Measurements from ENCODE around the gene UNC93B1. TPM values are rescaled to one million over a fixed set of nuclear protein-coding genes. Genes with fewer than 3 reads are reported as not detected.

Gene UNC93B1, protein sequence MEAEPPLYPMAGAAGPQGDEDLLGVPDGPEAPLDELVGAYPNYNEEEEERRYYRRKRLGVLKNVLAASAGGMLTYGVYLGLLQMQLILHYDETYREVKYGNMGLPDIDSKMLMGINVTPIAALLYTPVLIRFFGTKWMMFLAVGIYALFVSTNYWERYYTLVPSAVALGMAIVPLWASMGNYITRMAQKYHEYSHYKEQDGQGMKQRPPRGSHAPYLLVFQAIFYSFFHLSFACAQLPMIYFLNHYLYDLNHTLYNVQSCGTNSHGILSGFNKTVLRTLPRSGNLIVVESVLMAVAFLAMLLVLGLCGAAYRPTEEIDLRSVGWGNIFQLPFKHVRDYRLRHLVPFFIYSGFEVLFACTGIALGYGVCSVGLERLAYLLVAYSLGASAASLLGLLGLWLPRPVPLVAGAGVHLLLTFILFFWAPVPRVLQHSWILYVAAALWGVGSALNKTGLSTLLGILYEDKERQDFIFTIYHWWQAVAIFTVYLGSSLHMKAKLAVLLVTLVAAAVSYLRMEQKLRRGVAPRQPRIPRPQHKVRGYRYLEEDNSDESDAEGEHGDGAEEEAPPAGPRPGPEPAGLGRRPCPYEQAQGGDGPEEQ
- 7.3 TPM for total RNA-seq
- long read RNA-seq, transcript UNC93B1-201 (11 exons, 2,316 nt), result major isoform, 33 of 41 reads
- long read RNA-seq, partial matches to known transcripts, result 6 of 41 reads
- long read RNA-seq, other reads (novel, unspliced or antisense), result 2 of 41 reads

DNA sequence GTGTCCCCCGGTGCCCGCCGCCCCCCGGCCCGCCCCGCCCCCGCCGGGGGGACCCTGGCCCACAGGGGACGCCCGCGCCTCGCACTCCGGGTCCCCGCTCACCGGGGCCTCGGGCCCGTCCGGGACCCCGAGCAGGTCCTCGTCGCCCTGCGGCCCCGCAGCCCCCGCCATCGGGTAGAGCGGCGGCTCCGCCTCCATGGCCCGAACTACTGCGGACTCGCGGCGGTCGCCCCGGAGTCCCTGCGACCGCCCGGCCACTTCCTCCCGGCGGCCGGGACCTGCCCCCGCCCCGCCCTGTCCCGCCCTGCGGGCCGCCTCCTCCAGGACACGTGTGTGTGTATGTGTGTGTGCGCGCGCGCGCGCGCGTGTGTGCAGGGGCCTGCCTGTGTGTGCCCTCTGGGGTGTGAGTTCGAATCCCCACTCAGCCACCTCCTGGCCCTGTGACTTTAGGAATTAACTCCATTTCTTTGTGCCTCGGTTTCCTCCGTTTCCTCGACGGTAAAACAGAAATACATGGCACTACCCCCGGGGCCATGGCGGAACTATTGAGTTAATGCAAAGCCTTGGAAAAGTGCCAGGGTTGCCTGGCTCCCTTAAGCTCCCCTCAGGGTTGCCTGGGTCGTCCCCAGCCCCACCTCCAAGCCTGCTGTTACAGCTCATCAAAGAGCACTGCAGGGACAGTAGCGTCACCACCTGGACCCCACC, at the start of gene UNC93B1:
UNC93B1 (minus strand) TSS at position 252 of the 705 bp plus-strand sequence; CDS start at position 198, 54 bp downstream.
- intact Hi-C loops (cut with DNase I), result no loop called here
- ATAC-seq (ENCODE audit: poor library complexity) (peak; percentile 92), DNase-seq (peak; percentile 97)

DNA sequence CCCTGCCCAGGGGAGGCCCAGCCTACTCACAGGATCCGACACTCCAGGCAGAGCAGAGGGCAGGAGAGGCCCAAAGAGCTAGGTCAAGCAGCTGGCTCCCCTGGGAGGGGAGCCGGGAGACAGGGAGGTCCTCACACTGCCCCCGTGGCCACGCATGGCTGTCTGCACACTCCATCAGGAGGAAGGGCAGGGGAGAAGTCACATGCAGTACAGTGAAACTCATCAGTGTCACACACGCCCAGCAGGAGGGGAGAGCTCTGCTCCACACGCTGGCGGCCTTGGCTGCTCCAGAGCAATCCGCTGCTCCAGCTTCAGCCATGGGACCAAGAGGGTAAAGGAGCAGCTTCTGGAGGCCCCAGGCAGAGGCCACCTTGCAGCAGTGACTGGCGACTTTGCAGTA, 49.2 kb upstream of the UNC93B1 start:
- ATAC-seq (ENCODE audit: poor library complexity), result peak; percentile 18
- intact Hi-C loops (cut with DNase I), result no loop called here
- DNase-seq, result no peak

DNA sequence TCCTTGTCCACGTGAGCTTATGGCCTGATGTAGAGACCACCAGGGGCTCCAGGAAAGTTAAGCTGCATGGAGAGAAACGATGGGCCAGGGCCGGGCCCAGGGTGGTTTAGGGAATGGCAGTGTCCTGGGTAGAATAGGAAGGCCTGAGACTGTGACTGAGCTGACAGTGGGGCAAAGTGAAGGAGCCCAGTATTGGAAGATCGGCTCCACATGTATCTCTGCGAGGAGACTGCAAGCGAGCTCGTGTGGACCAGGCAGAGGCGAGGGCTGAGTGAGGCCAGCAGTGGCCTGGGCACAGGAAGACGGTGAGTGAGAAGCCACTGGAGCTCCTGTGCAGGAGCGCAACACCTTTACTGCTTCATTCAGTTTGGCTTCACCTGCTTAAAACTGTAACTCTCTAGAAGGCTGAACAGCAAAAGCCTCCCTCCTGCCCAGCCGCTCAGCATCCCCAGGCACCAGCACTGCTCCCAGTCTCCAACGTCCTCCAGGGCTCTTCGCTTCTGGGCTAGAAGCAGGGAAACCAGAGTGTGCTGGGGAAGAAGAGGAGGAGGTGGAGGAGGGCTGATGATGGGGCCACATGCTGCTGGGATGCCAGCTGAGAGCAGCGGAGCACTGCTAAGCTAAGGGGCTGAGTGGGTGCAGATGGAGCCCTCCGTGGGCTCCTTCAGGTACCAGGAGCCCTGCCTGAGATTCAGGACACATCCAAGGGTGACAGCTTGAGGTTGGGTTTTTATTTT, 48.4 kb upstream of the UNC93B1 start:
- intact Hi-C loops (cut with DNase I), result no loop called here
- ATAC-seq (ENCODE audit: poor library complexity) (no peak), DNase-seq (no peak)

DNA sequence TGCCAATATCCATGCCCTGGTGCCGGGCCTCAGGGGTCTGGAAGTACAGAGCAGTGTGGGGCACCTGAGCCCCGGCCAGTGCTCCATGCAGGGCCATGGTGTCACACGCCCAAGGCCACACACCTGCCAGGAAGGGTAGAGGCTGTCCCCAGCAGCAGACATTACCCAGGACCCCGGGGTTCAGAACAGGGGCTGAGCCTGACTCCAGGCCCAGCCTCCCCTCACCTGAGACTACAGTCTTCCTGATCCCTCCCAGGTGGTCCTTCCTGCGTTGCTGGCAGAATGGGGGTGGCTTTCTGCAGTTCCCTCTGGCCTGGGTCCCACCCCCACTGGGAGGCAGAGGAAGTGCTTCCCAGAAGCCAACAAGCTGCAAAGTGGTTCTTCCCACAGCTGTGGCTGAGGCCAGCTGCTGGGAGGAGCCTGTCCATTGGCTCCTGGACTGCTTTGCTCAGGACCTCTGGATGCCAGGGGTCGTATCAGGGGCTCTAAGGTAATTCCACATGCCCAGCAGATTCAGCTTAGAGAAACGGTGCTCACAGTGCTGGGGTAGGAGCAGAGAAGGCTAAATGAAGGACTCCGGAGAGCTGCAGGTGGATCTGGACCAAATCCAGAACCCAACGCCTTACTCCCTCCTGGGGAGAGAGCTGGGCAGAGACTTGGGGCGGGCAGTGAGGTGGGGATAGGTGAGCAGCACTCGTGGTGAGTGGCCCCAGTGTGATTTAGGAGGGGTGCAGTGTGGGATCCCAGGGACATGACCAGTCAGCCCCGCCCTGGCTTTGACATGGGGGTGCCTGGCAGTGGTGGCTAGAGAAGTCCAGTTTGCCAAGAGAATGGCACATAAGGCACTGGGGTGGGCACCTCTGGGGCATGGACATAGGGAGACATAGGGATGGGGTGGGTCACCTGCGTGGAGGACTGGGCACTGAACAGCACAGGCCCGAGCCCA, 47.6 kb upstream of the UNC93B1 start:
- no peak for DNase-seq
- intact Hi-C loops (cut with DNase I), result no loop called here

DNA sequence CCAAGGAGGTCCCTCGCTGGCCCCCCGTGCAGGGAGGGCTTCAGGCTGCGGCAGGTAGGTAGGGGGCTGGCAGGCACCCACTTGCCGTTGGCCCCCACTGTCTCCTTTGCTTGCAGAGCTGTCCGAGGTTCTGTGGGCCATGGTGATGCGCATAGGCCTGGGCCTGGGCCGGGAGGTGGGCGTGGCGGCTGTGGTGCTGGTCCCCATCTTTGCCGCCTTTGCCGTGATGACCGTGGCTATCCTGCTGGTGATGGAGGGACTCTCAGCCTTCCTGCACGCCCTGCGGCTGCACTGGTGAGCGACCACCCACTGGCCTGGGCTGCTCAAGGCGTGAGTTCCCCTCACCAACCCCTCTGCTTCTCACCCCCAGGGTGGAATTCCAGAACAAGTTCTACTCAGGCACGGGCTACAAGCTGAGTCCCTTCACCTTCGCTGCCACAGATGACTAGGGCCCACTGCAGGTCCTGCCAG, 46.5 kb upstream of the UNC93B1 start:
- DNase-seq (no peak), ATAC-seq (ENCODE audit: poor library complexity) (no peak)
- intact Hi-C loops (cut with DNase I), result no loop called here

More for the DNA sequence above, 47.6 kb upstream of the UNC93B1 start:
- peak; percentile 10 for ATAC-seq (ENCODE audit: poor library complexity)

DNA sequence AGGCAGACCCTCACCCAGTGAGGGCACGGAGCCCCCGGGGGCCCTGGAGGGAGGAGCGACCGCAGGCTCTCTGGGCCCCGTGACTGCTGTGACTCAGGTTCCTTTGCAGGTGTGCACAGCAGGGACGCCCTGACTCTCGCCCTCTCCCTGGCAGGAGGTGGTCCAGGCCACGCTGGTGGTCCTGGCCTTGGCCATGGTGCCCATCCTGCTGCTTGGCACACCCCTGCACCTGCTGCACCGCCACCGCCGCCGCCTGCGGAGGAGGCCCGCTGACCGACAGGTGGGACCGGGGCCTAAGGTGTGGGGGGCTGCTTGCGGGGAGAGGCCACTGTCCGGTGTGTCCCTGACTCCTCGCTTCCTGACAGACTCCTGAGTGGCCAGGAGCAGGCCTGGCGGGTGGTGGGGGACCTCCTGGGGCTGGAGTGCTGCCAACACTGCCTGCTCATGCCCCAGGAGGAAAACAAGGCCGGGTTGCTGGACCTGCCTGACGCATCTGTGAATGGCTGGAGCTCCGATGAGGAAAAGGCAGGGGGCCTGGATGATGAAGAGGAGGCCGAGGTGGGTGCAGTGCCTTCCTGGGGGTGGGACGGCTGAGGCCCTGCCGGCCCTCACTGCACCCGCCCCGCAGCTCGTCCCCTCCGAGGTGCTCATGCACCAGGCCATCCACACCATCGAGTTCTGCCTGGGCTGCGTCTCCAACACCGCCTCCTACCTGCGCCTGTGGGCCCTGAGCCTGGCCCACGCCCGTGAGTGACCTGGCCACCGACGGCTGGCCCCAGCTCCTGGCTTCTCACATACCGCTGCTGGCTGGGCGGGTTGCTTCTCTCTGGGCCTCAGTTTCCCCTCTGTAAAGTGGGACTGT, 45.8 kb upstream of the UNC93B1 start:
- DNase-seq, result no peak
- intact Hi-C loops (cut with DNase I), result no loop called here
- ATAC-seq (ENCODE audit: poor library complexity), result no peak

DNA sequence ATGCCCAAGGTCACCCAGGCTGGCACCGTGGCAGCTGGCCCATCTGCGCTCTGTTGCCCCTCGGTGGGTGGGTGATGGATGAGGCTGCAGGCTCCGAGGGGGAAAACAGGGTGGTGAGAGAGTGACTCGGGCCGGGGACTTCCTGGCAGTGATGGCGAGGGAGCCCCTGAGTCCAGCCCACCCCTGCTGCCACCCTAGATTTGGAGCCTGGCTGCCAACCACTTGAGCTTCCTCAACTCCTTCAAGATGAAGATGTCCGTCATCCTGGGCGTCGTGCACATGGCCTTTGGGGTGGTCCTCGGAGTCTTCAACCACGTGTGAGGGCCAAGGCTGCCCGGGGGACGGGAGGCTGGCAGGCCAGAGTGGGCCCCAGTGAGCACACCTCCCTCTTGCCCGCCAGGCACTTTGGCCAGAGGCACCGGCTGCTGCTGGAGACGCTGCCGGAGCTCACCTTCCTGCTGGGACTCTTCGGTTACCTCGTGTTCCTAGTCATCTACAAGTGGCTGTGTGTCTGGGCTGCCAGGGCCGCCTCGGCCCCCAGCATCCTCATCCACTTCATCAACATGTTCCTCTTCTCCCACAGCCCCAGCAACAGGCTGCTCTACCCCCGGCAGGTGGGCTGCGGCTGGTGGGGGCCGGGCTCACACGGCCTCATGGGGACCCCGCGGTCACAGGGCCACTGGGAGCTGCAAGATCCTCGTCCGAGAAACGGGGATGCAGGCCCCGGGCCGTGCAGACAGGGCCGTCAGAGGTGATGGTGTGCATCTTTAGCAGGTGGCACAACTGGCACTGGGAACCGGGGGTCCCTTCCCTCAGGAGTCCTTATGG, 45.0 kb upstream of the UNC93B1 start:
- intact Hi-C loops (cut with DNase I), result no loop called here
- DNase-seq, result no peak
- ATAC-seq (ENCODE audit: poor library complexity), result no peak

DNA sequence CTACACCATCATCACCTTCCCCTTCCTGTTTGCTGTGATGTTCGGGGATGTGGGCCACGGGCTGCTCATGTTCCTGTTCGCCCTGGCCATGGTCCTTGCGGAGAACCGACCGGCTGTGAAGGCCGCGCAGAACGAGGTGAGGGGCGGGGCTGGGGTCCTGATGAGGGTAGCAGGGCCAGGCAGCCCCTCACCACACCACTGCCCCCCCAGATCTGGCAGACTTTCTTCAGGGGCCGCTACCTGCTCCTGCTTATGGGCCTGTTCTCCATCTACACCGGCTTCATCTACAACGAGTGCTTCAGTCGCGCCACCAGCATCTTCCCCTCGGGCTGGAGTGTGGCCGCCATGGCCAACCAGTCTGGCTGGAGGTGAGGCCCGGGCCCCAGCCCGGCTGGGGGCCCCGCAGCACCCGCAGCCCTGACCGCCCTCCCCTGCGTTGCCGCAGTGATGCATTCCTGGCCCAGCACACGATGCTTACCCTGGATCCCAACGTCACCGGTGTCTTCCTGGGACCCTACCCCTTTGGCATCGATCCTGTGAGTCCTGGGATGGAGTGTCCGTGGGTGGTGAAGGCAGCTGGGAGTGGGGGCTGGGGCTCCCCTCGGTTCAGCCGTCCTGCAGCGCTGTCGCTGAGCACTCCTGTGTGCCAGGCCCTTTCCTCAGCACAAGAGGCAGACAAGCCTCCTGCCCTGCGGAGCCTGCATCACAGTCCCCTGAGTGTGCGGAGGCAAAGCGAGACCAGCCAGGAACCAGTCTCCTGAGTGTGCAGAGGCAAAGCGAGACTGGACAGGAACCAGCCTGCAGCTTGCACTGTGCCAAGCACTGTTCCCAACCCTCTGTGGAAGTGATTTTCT, 43.8 kb upstream of the UNC93B1 start:
- intact Hi-C loops (cut with DNase I), result no loop called here
- no peak for DNase-seq
- ATAC-seq (ENCODE audit: poor library complexity), result no peak

DNA sequence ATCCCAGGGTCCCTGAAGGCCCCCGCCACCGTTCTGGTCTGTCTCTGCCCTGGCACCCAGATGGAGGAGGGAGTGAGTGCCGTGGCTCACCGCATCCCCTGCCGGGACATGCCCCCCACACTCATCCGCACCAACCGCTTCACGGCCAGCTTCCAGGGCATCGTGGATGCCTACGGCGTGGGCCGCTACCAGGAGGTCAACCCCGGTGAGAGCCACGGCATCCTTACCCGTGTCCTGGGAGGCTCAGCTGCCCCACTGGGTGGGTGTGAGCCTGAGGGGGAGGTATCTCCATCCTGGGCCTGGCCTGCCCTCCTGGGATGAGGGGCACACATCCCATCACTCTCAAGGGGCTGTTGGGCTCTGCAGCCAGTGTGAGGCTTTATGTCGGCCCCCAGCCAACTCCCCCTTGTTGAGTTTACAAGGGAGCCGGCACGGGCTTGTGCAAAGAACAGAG, 41.0 kb upstream of the UNC93B1 start:
- intact Hi-C loops (cut with DNase I), result no loop called here
- DNase-seq (no peak), ATAC-seq (ENCODE audit: poor library complexity) (no peak)

DNA sequence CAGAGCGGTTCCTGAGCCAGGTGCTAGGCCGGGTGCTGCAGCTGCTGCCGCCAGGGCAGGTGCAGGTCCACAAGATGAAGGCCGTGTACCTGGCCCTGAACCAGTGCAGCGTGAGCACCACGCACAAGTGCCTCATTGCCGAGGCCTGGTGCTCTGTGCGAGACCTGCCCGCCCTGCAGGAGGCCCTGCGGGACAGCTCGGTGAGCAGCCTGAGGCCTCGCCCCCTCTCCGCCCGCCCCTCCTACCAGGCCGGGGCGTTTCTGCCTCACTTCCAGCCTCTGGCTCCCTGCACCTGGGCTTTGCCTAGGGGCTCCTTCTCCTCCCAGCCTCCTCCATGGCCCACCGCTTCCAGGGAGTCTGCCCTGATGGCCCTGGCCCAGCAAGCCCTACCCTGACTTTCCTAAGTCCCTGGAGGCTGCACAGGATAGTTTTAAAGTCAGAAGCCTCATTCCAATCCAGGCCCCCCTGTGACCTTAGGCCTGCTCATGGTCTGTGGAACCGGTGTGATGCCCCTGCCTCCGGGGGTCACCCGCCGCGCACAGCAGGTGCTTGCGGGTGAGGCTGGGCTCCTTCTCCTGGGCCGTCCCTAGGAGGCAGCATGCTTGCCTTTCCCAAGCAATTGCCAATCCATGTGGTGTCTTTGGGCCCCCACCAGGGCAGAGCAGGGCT, 40.4 kb upstream of the UNC93B1 start:
- intact Hi-C loops (cut with DNase I), result no loop called here
- no peak for ATAC-seq (ENCODE audit: poor library complexity)
- DNase-seq, result no peak

DNA sequence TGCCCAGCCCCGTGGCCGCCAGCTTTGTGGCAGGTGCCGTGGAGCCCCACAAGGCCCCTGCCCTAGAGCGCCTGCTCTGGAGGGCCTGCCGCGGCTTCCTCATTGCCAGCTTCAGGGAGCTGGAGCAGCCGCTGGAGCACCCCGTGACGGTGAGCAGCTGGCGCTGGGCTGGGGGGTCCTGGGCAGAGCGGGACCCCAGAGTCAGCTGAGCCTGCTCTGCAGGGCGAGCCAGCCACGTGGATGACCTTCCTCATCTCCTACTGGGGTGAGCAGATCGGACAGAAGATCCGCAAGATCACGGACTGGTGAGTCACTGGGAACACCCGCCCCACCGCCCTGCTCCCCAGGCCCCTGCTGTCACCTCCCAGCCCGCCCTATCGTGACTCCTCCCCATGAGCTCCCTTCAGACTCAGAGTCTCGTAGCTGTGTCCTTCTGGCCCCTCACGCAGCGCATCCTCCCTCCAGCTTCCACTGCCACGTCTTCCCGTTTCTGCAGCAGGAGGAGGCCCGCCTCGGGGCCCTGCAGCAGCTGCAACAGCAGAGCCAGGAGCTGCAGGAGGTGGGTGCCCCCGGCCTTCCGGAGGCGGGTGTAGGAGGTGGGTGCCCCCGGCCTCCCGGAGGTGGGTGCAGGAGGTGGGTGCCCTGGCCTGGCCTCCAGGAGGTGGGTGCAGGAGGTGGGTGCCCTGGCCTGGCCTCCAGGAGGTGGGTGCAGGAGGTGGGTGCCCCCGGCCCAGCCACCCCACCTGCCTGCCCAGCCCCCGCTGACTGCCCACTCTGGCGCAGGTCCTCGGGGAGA, 39.6 kb upstream of the UNC93B1 start:
- DNase-seq (no peak), ATAC-seq (ENCODE audit: poor library complexity) (no peak)
- intact Hi-C loops (cut with DNase I), result no loop called here

DNA sequence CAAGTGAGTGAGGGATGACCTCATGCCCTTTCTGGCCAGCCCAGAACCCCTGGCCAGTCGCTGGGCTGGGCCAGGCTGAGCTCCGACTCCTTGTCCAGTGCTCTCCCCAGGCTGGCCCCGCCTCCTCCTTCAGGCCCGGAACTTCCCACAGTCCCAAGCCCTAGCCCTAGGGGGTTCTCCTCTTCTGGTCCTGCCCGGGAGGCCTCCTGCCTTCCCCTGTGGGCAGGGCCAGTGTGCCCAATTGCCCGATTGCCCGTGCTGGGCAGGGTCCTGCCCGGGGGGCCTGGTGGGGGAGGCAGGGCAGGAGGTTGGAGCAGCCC, 39.1 kb upstream of the UNC93B1 start:
- DNase-seq (no peak), ATAC-seq (ENCODE audit: poor library complexity) (no peak)
- intact Hi-C loops (cut with DNase I), result no loop called here

DNA sequence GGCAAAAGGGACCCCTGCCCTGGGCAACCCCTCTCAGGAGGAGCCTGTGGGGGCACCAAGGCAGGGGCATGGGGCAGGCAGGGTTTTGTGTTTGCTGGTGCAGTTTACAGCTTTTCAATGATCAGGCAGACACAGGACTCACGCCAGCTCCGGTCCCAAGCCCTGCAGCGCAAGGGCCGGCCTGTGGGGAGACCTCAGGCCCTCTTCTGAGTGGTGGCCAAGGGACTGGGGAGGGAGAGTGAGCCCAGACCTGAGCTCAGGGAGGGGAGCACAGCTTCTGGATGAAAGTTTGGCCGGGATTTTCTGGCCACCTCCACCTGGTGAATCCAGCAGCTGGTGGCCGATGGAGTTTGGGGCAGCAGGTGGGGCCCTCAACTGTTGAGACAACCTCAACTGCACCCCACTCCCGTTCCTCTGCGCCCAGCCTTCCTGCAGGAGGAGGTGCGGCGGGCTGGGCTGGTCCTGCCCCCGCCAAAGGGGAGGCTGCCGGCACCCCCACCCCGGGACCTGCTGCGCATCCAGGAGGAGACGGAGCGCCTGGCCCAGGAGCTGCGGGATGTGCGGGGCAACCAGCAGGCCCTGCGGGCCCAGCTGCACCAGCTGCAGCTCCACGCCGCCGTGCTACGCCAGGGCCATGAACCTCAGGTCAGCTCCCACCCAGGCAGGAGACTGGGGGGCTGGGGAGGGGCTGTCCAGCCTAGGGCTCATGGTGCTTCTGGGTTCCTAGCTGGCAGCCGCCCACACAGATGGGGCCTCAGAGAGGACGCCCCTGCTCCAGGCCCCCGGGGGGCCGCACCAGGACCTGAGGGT, 38.5 kb upstream of the UNC93B1 start:
- intact Hi-C loops (cut with DNase I), result no loop called here
- no peak for ATAC-seq (ENCODE audit: poor library complexity)
- no peak for DNase-seq

Data from Right ventricle myocardium superior (tissue), 1 donor.